ENCODE measurements around the gene SBK1.
"Not testable (repeated sequence)": the region's sequence is repeated elsewhere in the genome, so short reads cannot be mapped to it uniquely, and the experiment has no call there.

SBK1 gene

DNA sequence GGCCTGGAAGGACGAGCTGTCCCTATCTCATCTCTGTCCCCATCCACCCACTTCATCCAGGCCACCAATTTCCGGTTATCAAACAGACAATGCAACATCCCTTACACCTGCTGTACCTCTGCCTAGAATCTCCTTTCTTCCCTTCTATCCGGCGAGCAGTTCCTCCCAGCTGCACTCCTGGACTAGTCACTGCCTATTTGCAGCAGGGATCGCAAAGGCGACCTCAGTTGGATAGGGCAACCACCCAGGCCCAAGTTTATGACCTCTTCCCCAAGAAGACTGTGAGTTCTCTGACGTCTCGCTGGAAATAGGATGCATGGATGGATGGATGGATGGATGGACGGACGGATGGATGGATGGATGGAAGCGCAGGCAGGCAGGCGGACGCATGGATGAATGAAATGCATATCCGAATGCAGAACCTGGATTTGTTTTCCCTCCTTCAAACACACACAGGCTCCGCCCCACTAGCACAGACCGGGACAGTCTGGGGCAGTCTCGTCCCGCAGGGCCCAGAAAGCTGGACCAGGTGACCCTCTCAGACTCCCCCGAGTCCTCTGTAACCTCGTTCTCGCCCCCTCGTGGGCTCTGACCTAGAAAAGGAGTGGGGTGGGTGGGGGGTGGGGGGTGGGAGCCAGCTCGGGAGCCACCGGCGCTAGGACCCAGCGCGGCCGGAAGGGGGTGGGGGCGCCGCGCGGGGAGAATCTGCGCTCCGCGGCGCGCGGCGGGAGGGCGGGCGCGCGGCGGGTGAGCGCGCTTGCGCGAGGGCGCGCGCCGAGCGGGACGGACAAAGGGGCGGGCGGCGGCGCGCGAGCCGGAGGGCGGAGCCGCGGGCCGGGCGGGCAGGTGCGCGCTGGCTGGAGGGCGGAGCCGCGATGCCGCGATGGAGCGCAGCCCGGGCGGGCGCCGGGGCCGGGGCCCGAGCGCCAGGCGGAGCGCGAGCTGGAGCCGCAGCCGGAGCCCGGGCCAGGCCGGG lies at the start of gene SBK1:
Gene SBK1, plus strand, starts transcription at position 875 of the 976 bp plus-strand sequence. CDS start 24,867 bp downstream, outside the sequence.
- DNase-seq, result peak; percentile 67

GRCh38 chr16:28249483-28249882 lies 42.8 kb upstream of the SBK1 start:
- DNase-seq, result not testable (repeated sequence)

GRCh38 chr16:28250999-28251398 lies 41.3 kb upstream of the SBK1 start:
- no peak for DNase-seq

GRCh38 chr16:28254158-28254557 lies 38.2 kb upstream of the SBK1 start:
- DNase-seq, result no peak

- DNase-seq, result no peak
Observed at GRCh38 chr16:28255838-28256237, 36.5 kb upstream of the SBK1 start.

- no peak for DNase-seq
Observed at GRCh38 chr16:28257256-28257655, 35.1 kb upstream of the SBK1 start.

- DNase-seq, result no peak
Observed at GRCh38 chr16:28258567-28258966, 33.8 kb upstream of the SBK1 start.

GRCh38 chr16:28259091-28259780 lies 33.1 kb upstream of the SBK1 start:
- no peak for DNase-seq

- DNase-seq, result no peak
Observed at GRCh38 chr16:28259781-28260150, 32.6 kb upstream of the SBK1 start.

DNA sequence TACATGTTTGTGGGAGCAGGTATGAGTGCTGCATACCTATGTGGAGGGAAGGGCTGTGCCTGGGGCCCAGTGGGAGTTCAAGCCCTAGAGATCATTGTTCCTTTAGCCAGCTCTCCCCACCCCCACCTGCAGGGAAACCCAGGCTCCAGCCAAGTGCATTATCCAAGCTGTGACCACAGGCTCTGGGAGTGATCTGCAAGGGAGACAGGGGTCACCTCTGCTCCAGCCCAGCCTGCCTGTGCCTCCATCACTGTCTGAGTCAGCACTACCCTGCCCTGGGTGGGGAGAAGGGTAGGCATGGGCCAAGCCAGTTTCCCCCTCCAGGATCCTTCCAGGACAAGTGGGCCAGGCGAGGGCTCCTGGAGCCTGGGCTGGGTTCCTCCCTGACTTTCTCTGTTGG lies 32.1 kb upstream of the SBK1 start:
- DNase-seq, result no peak

DNA sequence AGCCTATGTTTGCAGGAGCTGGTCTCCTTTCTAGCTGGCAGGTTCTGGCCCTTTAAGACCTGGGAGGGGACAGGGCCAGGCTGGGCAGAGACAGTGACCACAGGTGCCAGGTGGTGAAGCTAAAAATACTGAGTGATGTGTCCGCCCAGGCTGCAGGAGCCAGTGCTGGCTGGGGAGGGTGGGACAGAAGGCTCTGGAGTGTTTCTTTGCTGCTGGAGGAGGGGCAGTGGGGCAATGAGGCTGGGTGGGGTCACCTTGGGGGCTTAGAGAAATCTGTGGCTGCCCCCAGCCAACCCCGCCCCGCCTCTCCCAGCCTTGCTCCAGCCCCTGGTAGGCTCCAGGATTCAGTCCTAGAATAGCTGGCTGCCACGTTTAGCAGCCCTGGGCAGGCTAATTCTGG lies 30.4 kb upstream of the SBK1 start:
- DNase-seq, result no peak

DNA sequence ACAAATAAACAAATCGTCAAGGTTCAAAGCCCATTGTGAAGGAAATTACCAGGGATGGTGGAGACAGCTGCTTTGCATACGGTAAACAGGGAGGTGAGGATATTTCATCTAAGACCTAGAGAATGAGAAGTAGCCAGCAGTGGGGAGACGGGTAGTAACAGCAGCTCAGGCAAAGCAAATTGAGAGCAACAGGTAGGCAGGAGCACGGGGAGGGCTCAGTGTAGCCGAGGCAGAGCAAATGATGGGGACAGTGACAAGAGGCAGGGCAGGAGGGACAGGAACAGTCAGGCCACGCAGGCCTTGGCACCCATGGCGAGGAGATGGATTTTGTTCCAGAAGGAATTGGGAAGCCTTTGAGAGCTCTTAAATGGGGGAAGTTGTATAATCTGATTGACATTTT lies 29.0 kb upstream of the SBK1 start:
- DNase-seq, result no peak

DNA sequence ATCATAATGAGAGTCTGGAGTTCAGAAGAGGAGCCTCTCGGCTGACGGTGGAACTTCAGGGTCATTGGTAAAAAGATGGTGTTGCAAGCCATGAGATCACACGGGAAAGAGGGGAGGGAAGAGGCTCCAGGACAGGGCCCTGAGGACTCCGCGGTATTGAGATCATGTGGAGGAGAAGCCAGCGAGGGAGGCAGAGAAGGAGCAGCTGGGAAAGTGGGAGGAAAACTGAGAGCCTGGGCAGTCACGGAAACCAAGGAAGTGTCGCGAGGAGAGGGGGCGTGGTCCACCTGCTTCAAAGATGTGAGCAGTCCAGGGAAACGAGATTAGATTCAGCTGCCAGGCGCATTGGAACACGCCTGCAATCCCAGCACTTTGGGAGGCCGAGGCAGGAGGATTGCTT lies 27.7 kb upstream of the SBK1 start:
- DNase-seq, result no peak

- DNase-seq, result no peak
Observed at GRCh38 chr16:28265822-28266221, 26.5 kb upstream of the SBK1 start.

DNA sequence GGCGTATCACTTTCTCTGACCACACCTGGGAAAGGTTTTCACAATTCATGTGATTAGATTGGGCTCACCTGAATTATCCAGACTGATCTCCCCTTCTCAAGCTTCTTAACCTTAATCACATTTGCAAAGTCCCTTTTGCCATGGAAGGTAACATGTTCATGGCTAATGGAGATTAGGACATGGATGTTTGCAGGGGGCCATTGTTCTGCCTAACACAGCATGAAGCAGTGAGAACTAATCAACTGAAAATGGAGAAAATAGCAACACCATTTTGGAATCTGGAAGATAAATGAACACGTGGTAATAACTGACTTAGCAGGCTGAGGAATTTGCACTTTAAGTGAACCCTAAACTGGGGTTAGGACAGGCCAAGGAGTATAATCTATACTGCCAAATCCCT lies 25.0 kb upstream of the SBK1 start:
- no peak for DNase-seq

DNA sequence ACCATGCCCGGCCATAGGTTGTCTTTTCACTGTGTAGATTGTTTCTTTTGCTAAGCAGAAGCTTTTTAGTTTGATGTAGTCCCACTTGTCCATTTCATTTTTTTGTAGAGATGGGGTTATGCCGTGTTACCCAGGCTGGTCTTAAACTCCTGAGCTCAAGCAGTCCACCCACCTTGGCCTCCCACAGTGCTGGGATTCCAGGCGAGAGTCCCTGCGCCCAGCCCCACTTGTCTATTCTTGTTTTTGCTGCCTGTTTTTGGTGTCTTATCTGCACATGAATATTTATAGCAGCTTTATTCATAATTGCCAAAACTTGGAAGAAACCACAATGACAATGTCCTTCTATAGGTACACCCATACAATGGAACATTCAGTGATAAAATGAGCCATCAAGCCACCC lies 18.8 kb upstream of the SBK1 start:
- no peak for DNase-seq

DNA sequence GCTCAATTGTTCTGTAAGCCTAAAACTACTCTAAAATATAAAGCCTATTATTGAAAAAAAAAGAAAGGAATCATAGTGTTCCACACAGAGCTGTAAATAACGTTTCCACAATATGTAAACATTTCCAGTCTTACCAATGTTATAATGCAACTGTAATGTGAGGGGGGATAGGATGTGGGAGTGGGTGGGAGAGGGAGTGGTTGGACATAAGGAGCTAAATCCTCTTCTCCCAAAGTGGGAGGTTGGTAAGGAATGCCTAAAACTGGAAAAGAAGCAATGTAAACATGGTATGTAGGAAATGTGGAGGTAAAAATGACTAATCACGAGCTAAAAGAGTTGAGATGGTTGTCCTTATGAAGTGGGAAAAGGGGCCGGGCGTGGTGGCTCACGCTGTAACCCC lies 17.6 kb upstream of the SBK1 start:
- DNase-seq, result no peak

- DNase-seq, result no peak
Observed at GRCh38 chr16:28276301-28276700, 16.0 kb upstream of the SBK1 start.

GRCh38 chr16:28277537-28278388 lies 14.6 kb upstream of the SBK1 start:
- DNase-seq, result peak; percentile 85

- no peak for DNase-seq
Observed at GRCh38 chr16:28279006-28279405, 13.3 kb upstream of the SBK1 start.

DNA sequence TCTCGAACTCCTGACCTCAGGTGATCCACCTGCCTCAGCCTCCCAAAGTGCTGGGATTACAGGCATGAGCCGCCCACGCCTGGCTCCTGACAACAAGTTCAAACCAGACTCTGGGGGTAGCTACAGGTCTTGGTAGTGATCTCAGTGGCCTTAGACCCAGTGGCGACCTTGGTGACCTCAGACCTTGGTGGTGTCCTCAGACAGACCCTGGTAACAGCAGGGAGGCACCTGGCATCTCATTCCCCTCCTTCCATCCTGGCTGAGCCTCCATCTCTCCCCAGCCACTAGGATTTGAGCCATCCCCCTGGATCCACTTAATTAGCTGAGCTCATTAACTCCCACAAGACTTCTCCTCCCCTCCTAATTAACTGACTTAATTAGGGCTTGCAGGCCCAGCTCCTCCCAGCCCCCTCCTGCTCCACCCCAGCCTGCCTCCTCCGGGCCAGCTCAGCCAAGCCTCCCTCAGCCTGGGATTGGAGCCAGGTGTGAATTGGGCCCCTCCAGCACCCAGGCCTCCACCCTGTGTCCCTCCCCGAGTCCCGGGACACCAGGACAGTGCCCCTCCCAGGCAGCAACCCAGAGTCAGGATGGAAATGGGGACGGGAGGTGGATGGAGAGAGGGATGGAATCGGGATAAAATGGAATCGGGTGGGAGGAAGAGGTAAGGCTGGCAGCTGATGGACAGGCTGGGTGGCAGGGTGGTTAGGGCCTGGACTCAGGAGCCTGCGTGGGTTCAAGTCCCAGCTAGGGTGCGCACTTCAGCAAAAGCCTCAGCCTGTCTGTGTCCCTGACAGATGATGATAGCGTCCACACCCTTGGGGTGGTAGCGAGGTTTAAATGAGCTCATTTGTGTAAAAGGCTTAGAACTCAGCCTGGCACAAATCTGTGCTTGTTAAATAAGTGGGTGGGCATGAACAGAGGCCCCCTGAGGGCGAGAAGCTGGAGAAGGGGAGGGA lies 11.2 kb upstream of the SBK1 start:
- no peak for DNase-seq

- DNase-seq, result no peak
Observed at GRCh38 chr16:28282045-28282444, 10.3 kb upstream of the SBK1 start.

Data from activated T-cell treated with anti-CD3 and anti-CD28 coated beads for 4 hours (primary cell).